Measurements from ENCODE around the gene NUP210. TPM values are rescaled to one million over a fixed set of nuclear protein-coding genes. Genes with fewer than 3 reads are reported as not detected.

Gene NUP210
- total and polyA plus RNA-seq, 2 experiments from 2014 or later = 13.8 to 73.9 TPM

GRCh38 chr3:13403847-13404246 is 16.3 kb downstream of the NUP210 start (continued):
- TF ChIP-seq ZNF462 (CRISPR knock-in tag; IDR thresholded peaks at IDR 0.05) (no peak), CREB1 (CRISPR knock-in tag; IDR thresholded peaks at IDR 0.05; ENCODE audit: low read depth) (no peak), CTCF (conservative IDR thresholded peaks at IDR 0.05; ENCODE audit: low read depth in 2 of 2) (no peak), POLR2AphosphoS5 (IDR thresholded peaks at IDR 0.05; ENCODE audit: low read depth) (no peak), JUNB (IDR thresholded peaks at IDR 0.05; ENCODE audit: unreplicated experiment) (no peak), ETS1 (IDR thresholded peaks at IDR 0.05) (no peak), ZNF114 (CRISPR knock-in tag; IDR thresholded peaks at IDR 0.05) (no peak), ZNF331 (CRISPR knock-in tag; IDR thresholded peaks at IDR 0.05; ENCODE audit: low read depth) (no peak), REST (IDR thresholded peaks at IDR 0.05; ENCODE audit: unreplicated experiment) (no peak)

Data from GM23338 (cell line).